Liver (tissue), 3 donors: Measurements from ENCODE around the gene PTH1R.
"Not testable (repeated sequence)": the region's sequence is repeated elsewhere in the genome, so short reads cannot be mapped to it uniquely, and the experiment has no call there.

Source experiments
- EGR1 ChIP-seq, 2 donors: IDR thresholded peaks; 2 replicates each; pipeline ENCODE4 v1.6.1; 2016 to 2018; ENCODE audit warnings: antibody characterized with exemption in 2 of 2, low read depth in 2 of 2
- FOXA2 ChIP-seq: IDR thresholded peaks from 2 replicates; pipeline ENCODE4 v1.6.1; 2016; ENCODE audit warnings: antibody characterized with exemption
- GABPA ChIP-seq, 2 donors: IDR thresholded peaks in 1 of 2; conservative IDR thresholded peaks in 1 of 2; 2 replicates each; pipeline ENCODE4 v1.6.1; 2016; ENCODE audit warnings: antibody characterized with exemption in 2 of 2, mild to moderate bottlenecking in 1 of 2, moderate library complexity in 1 of 2
- RAD21 ChIP-seq, 2 donors: IDR thresholded peaks; 2 replicates each; pipeline ENCODE4 v1.6.1; 2016; ENCODE audit warnings: antibody characterized with exemption in 2 of 2, mild to moderate bottlenecking in 2 of 2
- RXRA ChIP-seq, 2 donors: IDR thresholded peaks; 2 replicates each; pipeline ENCODE4 v1.6.1; 2017 to 2018; ENCODE audit warnings: antibody characterized with exemption in 2 of 2, mild to moderate bottlenecking in 1 of 2
- SP1 ChIP-seq: IDR thresholded peaks from 2 replicates; pipeline ENCODE4 v1.6.1; 2018; ENCODE audit warnings: antibody characterized with exemption, mild to moderate bottlenecking
- TAF1 ChIP-seq: conservative IDR thresholded peaks from 2 replicates; pipeline ENCODE4 v1.6.1; 2016; ENCODE audit warnings: antibody characterized with exemption, mild to moderate bottlenecking
- YY1 ChIP-seq: IDR thresholded peaks from 2 replicates; pipeline ENCODE4 v1.6.1; 2016; ENCODE audit warnings: antibody characterized with exemption, mild to moderate bottlenecking
- TF ChIP-seq, protein P1 (sequence below): fragments of 150-350 bp; IDR thresholded peaks from 2 replicates; pipeline ENCODE4 v1.5.1; 2017; ENCODE audit warnings: improper control_type of control experiment, low read depth, low read length; ENCODE audit not compliant: missing input control
- TF ChIP-seq, protein P2 (sequence below): IDR thresholded peaks from 2 replicates; pipeline ENCODE4 v1.6.1; 2016; ENCODE audit warnings: antibody characterized with exemption, mild to moderate bottlenecking
- TF ChIP-seq, protein P3 (sequence below): IDR thresholded peaks from 2 replicates; pipeline ENCODE4 v1.6.1; 2016; ENCODE audit warnings: antibody characterized with exemption
- TF ChIP-seq, protein P4 (sequence below): IDR thresholded peaks from 2 replicates; pipeline ENCODE4 v1.6.1; 2016; ENCODE audit warnings: antibody characterized with exemption
- TF ChIP-seq, protein P5 (sequence below): IDR thresholded peaks from 2 replicates; pipeline ENCODE4 v1.6.1; 2016; ENCODE audit warnings: antibody characterized with exemption
- donor health status: healthy.
- donor health status: healthy.

DNA sequence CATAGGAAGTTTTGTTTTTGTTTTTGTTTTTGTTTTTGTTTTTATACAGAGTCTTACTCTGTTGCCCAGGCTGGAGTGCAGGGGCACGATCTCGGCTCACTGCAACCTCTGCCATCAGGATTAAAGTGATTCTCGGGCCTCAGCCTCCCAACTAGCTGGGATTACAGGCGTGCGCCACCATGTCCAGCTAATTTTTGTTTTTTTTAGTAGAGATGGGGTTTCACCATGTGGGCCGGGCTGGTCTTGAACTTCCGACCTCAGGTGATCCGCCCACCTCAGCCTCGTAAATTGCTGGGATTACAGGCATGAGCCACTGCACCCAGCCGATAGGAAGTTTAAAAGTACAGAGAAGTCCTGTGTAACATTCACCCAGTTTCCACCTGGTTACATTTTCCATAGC lies 33.4 kb downstream of the PTH1R start:
- TF ChIP-seq, protein P1, sequence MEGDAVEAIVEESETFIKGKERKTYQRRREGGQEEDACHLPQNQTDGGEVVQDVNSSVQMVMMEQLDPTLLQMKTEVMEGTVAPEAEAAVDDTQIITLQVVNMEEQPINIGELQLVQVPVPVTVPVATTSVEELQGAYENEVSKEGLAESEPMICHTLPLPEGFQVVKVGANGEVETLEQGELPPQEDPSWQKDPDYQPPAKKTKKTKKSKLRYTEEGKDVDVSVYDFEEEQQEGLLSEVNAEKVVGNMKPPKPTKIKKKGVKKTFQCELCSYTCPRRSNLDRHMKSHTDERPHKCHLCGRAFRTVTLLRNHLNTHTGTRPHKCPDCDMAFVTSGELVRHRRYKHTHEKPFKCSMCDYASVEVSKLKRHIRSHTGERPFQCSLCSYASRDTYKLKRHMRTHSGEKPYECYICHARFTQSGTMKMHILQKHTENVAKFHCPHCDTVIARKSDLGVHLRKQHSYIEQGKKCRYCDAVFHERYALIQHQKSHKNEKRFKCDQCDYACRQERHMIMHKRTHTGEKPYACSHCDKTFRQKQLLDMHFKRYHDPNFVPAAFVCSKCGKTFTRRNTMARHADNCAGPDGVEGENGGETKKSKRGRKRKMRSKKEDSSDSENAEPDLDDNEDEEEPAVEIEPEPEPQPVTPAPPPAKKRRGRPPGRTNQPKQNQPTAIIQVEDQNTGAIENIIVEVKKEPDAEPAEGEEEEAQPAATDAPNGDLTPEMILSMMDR, result not testable (repeated sequence)
- TF ChIP-seq SP1; YY1; TAF1; EGR1 (IDR thresholded peaks at IDR 0.05; ENCODE audit: low read depth in 2 of 2); RXRA (IDR thresholded peaks at IDR 0.05); GABPA (IDR thresholded peaks at IDR 0.05 in 1 of 2, conservative IDR thresholded peaks at IDR 0.05 in 1 of 2); RAD21 (IDR thresholded peaks at IDR 0.05); FOXA2: not testable (repeated sequence)
- TF ChIP-seq, protein P2, sequence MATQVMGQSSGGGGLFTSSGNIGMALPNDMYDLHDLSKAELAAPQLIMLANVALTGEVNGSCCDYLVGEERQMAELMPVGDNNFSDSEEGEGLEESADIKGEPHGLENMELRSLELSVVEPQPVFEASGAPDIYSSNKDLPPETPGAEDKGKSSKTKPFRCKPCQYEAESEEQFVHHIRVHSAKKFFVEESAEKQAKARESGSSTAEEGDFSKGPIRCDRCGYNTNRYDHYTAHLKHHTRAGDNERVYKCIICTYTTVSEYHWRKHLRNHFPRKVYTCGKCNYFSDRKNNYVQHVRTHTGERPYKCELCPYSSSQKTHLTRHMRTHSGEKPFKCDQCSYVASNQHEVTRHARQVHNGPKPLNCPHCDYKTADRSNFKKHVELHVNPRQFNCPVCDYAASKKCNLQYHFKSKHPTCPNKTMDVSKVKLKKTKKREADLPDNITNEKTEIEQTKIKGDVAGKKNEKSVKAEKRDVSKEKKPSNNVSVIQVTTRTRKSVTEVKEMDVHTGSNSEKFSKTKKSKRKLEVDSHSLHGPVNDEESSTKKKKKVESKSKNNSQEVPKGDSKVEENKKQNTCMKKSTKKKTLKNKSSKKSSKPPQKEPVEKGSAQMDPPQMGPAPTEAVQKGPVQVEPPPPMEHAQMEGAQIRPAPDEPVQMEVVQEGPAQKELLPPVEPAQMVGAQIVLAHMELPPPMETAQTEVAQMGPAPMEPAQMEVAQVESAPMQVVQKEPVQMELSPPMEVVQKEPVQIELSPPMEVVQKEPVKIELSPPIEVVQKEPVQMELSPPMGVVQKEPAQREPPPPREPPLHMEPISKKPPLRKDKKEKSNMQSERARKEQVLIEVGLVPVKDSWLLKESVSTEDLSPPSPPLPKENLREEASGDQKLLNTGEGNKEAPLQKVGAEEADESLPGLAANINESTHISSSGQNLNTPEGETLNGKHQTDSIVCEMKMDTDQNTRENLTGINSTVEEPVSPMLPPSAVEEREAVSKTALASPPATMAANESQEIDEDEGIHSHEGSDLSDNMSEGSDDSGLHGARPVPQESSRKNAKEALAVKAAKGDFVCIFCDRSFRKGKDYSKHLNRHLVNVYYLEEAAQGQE, result not testable (repeated sequence)
- TF ChIP-seq, protein P3, sequence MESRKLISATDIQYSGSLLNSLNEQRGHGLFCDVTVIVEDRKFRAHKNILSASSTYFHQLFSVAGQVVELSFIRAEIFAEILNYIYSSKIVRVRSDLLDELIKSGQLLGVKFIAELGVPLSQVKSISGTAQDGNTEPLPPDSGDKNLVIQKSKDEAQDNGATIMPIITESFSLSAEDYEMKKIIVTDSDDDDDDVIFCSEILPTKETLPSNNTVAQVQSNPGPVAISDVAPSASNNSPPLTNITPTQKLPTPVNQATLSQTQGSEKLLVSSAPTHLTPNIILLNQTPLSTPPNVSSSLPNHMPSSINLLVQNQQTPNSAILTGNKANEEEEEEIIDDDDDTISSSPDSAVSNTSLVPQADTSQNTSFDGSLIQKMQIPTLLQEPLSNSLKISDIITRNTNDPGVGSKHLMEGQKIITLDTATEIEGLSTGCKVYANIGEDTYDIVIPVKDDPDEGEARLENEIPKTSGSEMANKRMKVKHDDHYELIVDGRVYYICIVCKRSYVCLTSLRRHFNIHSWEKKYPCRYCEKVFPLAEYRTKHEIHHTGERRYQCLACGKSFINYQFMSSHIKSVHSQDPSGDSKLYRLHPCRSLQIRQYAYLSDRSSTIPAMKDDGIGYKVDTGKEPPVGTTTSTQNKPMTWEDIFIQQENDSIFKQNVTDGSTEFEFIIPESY, result not testable (repeated sequence)
- TF ChIP-seq, protein P4, sequence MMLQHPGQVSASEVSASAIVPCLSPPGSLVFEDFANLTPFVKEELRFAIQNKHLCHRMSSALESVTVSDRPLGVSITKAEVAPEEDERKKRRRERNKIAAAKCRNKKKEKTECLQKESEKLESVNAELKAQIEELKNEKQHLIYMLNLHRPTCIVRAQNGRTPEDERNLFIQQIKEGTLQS, result not testable (repeated sequence)
- TF ChIP-seq, protein P5, sequence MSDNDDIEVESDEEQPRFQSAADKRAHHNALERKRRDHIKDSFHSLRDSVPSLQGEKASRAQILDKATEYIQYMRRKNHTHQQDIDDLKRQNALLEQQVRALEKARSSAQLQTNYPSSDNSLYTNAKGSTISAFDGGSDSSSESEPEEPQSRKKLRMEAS, result not testable (repeated sequence)
